ENCODE results near the gene CEP350. TPM values are rescaled to one million over a fixed set of nuclear protein-coding genes. Genes with fewer than 3 reads are reported as not detected.

The CEP350 gene
- total RNA-seq, 1 experiment from 2014 or later, result 27.6 TPM

DNA sequence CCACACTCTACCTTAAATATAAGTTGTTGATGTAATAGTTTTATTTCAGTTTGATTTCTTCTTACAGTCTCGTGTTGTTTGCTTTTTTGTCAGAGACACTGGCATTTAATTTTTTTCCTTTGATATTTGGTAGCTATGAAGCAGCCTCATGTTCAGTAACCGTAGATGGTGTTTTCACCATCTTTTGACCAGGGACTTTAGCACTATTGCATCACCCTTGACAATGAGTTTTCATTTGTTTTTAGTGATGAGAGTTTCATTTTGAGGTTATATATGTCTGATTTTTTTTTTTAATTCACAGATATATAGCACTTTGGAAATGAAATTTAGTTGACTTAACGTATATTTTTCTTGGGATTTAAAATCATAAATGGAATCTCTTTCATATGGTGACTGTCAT lies 36.2 kb downstream of the CEP350 start:
- Histone ChIP-seq H3K4me1 (ENCODE audit: control insufficient read depth in 1 of 2, insufficient read depth in 2 of 2, low read length in 2 of 2) (no peaks in the 10 kb centered on the region), H4K20me1 (ENCODE audit: insufficient read depth) (no peaks in the 10 kb centered on the region), H2AFZ (ENCODE audit: low read depth, low read length, poor library complexity, severe bottlenecking) (no peak overlapping the region), H3K9me2 (ENCODE audit: insufficient read depth) (no peaks in the 10 kb centered on the region), H3K4me2 (ENCODE audit: low read length) (no peak overlapping the region), H3K4me3 (replicated peaks in 1 of 2; ENCODE audit: low read depth in 1 of 2, low read length in 2 of 2) (no peak overlapping the region), H3K27me3 (ENCODE audit: insufficient read depth, low read length) (no peaks in the 10 kb centered on the region), H3K9me3 (ENCODE audit: control insufficient read depth in 1 of 2, insufficient read depth in 1 of 2, low read depth in 1 of 2, low read length in 2 of 2) (no peaks in the 10 kb centered on the region), H3K79me2 (ENCODE audit: insufficient read depth, low read length) (peaks cover 4% of the 10 kb centered on the region), H3K9ac (ENCODE audit: low read length) (no peak overlapping the region), H3K27ac (ENCODE audit: low read depth, low read length) (no peak overlapping the region), H3K36me3 (ENCODE audit: control insufficient read depth in 1 of 2, insufficient read depth in 2 of 2, low read length in 2 of 2) (peaks cover 0 to 3% of the 10 kb centered on the region in 2 experiments; a peak in 1 of 4 replicates)
- TF ChIP-seq SIN3A (IDR thresholded peaks at IDR 0.05; ENCODE audit: low read depth), result no peak
- no peak for TF ChIP-seq ELF1 (IDR thresholded peaks at IDR 0.05; ENCODE audit: borderline replicate concordance, low read depth)
- no peak for TF ChIP-seq POLR2A (IDR thresholded peaks at IDR 0.05; ENCODE audit: borderline replicate concordance, extremely low read depth, insufficient read depth, insufficient read length)
- TF ChIP-seq ZNF274 (IDR thresholded peaks at IDR 0.05; ENCODE audit: low read depth, low read length), result no peak
- TF ChIP-seq, protein P1, sequence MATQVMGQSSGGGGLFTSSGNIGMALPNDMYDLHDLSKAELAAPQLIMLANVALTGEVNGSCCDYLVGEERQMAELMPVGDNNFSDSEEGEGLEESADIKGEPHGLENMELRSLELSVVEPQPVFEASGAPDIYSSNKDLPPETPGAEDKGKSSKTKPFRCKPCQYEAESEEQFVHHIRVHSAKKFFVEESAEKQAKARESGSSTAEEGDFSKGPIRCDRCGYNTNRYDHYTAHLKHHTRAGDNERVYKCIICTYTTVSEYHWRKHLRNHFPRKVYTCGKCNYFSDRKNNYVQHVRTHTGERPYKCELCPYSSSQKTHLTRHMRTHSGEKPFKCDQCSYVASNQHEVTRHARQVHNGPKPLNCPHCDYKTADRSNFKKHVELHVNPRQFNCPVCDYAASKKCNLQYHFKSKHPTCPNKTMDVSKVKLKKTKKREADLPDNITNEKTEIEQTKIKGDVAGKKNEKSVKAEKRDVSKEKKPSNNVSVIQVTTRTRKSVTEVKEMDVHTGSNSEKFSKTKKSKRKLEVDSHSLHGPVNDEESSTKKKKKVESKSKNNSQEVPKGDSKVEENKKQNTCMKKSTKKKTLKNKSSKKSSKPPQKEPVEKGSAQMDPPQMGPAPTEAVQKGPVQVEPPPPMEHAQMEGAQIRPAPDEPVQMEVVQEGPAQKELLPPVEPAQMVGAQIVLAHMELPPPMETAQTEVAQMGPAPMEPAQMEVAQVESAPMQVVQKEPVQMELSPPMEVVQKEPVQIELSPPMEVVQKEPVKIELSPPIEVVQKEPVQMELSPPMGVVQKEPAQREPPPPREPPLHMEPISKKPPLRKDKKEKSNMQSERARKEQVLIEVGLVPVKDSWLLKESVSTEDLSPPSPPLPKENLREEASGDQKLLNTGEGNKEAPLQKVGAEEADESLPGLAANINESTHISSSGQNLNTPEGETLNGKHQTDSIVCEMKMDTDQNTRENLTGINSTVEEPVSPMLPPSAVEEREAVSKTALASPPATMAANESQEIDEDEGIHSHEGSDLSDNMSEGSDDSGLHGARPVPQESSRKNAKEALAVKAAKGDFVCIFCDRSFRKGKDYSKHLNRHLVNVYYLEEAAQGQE (IDR thresholded peaks at IDR 0.05; ENCODE audit: low read depth), result no peak
- TF ChIP-seq, protein P2, sequence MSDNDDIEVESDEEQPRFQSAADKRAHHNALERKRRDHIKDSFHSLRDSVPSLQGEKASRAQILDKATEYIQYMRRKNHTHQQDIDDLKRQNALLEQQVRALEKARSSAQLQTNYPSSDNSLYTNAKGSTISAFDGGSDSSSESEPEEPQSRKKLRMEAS (IDR thresholded peaks at IDR 0.05), result no peak
- no peak for TF ChIP-seq SRF (IDR thresholded peaks at IDR 0.05; ENCODE audit: low read depth)
- TF ChIP-seq, protein P3, sequence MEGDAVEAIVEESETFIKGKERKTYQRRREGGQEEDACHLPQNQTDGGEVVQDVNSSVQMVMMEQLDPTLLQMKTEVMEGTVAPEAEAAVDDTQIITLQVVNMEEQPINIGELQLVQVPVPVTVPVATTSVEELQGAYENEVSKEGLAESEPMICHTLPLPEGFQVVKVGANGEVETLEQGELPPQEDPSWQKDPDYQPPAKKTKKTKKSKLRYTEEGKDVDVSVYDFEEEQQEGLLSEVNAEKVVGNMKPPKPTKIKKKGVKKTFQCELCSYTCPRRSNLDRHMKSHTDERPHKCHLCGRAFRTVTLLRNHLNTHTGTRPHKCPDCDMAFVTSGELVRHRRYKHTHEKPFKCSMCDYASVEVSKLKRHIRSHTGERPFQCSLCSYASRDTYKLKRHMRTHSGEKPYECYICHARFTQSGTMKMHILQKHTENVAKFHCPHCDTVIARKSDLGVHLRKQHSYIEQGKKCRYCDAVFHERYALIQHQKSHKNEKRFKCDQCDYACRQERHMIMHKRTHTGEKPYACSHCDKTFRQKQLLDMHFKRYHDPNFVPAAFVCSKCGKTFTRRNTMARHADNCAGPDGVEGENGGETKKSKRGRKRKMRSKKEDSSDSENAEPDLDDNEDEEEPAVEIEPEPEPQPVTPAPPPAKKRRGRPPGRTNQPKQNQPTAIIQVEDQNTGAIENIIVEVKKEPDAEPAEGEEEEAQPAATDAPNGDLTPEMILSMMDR (IDR thresholded peaks at IDR 0.05 in 2 of 3, conservative IDR thresholded peaks at IDR 0.05 in 1 of 3; ENCODE audit: borderline replicate concordance in 1 of 3, insufficient read depth in 1 of 3, low read depth in 2 of 3, low read length in 2 of 3), result no peak
- TF ChIP-seq EZH2phosphoT487 (IDR thresholded peaks at IDR 0.05; ENCODE audit: borderline replicate concordance), result no peak
- TF ChIP-seq JUND (IDR thresholded peaks at IDR 0.05), result no peak
- no peak for TF ChIP-seq EGR1 (IDR thresholded peaks at IDR 0.05; ENCODE audit: low read depth)
- TF ChIP-seq, protein P4, sequence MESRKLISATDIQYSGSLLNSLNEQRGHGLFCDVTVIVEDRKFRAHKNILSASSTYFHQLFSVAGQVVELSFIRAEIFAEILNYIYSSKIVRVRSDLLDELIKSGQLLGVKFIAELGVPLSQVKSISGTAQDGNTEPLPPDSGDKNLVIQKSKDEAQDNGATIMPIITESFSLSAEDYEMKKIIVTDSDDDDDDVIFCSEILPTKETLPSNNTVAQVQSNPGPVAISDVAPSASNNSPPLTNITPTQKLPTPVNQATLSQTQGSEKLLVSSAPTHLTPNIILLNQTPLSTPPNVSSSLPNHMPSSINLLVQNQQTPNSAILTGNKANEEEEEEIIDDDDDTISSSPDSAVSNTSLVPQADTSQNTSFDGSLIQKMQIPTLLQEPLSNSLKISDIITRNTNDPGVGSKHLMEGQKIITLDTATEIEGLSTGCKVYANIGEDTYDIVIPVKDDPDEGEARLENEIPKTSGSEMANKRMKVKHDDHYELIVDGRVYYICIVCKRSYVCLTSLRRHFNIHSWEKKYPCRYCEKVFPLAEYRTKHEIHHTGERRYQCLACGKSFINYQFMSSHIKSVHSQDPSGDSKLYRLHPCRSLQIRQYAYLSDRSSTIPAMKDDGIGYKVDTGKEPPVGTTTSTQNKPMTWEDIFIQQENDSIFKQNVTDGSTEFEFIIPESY (IDR thresholded peaks at IDR 0.05; ENCODE audit: extremely low read depth, insufficient replicate concordance, low read length), result no peak
- TF ChIP-seq CEBPB (IDR thresholded peaks at IDR 0.05; ENCODE audit: low read depth), result no peak
- no peak for TF ChIP-seq CBX3 (IDR thresholded peaks at IDR 0.05; ENCODE audit: low read depth)
- no peak for TF ChIP-seq SP1 (IDR thresholded peaks at IDR 0.05; ENCODE audit: low read depth)
- TF ChIP-seq, protein P5, sequence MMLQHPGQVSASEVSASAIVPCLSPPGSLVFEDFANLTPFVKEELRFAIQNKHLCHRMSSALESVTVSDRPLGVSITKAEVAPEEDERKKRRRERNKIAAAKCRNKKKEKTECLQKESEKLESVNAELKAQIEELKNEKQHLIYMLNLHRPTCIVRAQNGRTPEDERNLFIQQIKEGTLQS (IDR thresholded peaks at IDR 0.05), result no peak
- ATAC-seq, result no peak
- BruUV-seq (replicated peaks), result no TSS peak
- intact Hi-C loops (cut with micrococcal nuclease), result no loop called here
- CTCF ChIA-PET, result no interaction called here
- DNase-seq (ENCODE audit: low read depth, low spot score), result no peak
- RAD21 ChIA-PET (ENCODE audit: low non-redundant PET in 1 of 2, low total read pairs in 2 of 2, uncharacterized antibody in 2 of 2, unreplicated experiment in 2 of 2), result no interaction called here
- POLR2A ChIA-PET, result no interaction called here

Measured in HCT116 (cell line).